Type B pancreatic cell (in vitro differentiated cells): ENCODE measurements around the gene ACVR2A. TPM values are rescaled to one million over a fixed set of nuclear protein-coding genes. Genes with fewer than 3 reads are reported as not detected.
A peak's percentile ranks its signal among the peaks of the same experiment; 100 is the strongest.

Experiments used
- DNase-seq: peaks from one replicate; pipeline ENCODE4 v3.0.0; 2021; ENCODE audit warnings: mixed read lengths; ENCODE audit not compliant: unreplicated experiment; ENCODE audit errors: extremely low spot score
- H3K27ac Mint-ChIP-seq: 2 replicates; pipeline ENCODE4 v1.8.0; 2021; ENCODE audit warnings: mild to moderate bottlenecking, mixed read lengths
- H3K27me3 Mint-ChIP-seq: 2 replicates; pipeline ENCODE4 v1.8.0; 2021; ENCODE audit warnings: mixed read lengths
- H3K36me3 Mint-ChIP-seq: 2 replicates; pipeline ENCODE4 v1.8.0; 2021; ENCODE audit warnings: mixed read lengths
- H3K4me1 Mint-ChIP-seq: one replicate; pipeline ENCODE4 v1.8.0; 2021; ENCODE audit warnings: mixed read lengths; ENCODE audit not compliant: unreplicated experiment
- H3K4me3 Mint-ChIP-seq: 2 replicates; pipeline ENCODE4 v1.8.0; 2021; ENCODE audit warnings: mild to moderate bottlenecking, mixed read lengths
- H3K9me3 Mint-ChIP-seq: 2 replicates; pipeline ENCODE4 v1.8.0; 2021; ENCODE audit warnings: mixed read lengths
- total RNA-seq: library from RNA; stranded (reverse); gene quantifications from 2 replicates; pipeline ENCODE4 v1.2.1, GENCODE V29; 2021; ENCODE audit warnings: low replicate concordance
- TF ChIP-seq, protein P1 (sequence below): fragments of 200-600 bp; sonication (generic); conservative IDR thresholded peaks from 2 replicates; pipeline ENCODE4 v1.5.0; 2021; ENCODE audit warnings: antibody characterized with exemption, mild to moderate bottlenecking

The ACVR2A gene
- total RNA-seq, 1 donor from 2014 or later: 31.9 TPM

DNA sequence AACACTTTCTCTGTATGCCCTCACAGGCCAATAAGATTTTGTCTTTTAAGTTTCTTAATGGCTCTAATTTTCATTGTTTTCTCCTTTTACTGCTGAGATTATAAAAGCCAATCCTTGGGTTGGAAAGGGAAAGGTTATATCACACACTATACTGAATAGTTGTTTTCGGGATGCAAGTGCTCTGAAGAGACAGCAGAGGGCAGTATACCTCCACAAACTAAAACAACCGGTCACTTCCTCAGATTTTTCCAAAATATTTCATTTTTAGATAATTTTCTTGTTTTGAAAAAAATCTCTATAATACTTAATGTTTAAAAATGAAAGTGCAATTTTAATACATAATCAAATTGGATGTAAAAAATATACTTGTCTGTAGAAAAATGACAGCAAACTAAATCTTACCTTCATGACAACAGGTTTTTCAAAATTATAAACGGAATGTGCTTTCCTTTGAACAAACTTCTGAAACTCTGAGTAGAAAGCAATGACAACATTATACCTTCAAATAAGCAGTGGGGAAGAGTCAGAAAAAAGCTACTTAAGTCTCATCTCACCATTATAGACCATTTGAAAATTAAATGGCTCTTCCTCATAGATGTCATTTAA, 93.0 kb downstream of the ACVR2A start:
- H3K4me1 Mint-ChIP-seq: no peaks in the 10 kb centered on the region
- H3K27me3 Mint-ChIP-seq: no peaks in the 10 kb centered on the region
- TF ChIP-seq, protein P1, sequence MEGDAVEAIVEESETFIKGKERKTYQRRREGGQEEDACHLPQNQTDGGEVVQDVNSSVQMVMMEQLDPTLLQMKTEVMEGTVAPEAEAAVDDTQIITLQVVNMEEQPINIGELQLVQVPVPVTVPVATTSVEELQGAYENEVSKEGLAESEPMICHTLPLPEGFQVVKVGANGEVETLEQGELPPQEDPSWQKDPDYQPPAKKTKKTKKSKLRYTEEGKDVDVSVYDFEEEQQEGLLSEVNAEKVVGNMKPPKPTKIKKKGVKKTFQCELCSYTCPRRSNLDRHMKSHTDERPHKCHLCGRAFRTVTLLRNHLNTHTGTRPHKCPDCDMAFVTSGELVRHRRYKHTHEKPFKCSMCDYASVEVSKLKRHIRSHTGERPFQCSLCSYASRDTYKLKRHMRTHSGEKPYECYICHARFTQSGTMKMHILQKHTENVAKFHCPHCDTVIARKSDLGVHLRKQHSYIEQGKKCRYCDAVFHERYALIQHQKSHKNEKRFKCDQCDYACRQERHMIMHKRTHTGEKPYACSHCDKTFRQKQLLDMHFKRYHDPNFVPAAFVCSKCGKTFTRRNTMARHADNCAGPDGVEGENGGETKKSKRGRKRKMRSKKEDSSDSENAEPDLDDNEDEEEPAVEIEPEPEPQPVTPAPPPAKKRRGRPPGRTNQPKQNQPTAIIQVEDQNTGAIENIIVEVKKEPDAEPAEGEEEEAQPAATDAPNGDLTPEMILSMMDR: peak; percentile 94
- peaks cover 7% of the 10 kb centered on the region for H3K36me3 Mint-ChIP-seq
- no peaks in the 10 kb centered on the region for H3K9me3 Mint-ChIP-seq
- H3K27ac Mint-ChIP-seq: no peak overlapping the region
- no peak for DNase-seq
- no peak overlapping the region for H3K4me3 Mint-ChIP-seq

DNA sequence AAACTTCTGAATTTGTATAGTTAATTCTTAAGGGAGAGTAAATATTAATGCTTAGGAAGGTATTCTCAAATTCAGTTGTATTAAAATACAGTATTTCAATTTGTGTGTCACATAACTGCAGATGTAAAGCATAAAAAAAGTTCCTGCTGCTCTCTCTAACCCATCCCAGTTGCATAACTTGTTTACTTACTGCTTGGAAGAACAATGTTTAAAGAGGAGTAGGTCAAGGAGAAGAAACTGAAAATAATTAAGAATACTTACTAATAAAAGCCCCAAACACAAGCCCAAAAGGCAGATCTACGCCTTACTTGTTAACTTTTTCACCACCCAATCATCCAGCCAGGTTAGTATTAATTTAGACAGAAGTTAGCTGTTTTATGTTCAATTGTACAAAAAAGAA, 94.5 kb downstream of the ACVR2A start:
- TF ChIP-seq, protein P1: no peak
- DNase-seq: no peak
- H3K27me3 Mint-ChIP-seq: no peaks in the 10 kb centered on the region
- H3K27ac Mint-ChIP-seq: no peak overlapping the region
- no peak overlapping the region for H3K4me3 Mint-ChIP-seq
- peaks cover 7% of the 10 kb centered on the region for H3K36me3 Mint-ChIP-seq
- H3K4me1 Mint-ChIP-seq: no peaks in the 10 kb centered on the region
- H3K9me3 Mint-ChIP-seq: no peaks in the 10 kb centered on the region

DNA sequence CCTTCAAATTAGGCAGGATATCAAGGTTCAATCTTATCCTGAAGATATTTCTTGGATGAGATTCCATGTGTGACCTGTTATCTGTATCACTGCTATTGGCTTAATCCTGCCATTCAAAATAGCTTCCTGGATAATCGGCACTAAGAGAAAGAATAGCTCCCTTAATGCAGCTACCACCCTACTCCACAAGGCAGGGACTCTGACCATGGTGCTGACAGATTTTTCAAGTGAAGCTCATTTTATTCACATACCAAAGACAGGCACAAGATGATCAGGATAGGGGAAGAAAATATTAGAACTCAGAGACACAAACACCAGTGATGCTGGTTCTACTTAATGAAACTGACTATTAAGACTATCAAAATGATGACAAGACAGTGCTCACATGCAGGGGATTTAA, 100.8 kb downstream of the ACVR2A start:
- DNase-seq: no peak
- Mint-ChIP-seq H3K4me1 (no peaks in the 10 kb centered on the region), H3K27me3 (no peaks in the 10 kb centered on the region), H3K36me3 (peaks cover 21% of the 10 kb centered on the region), H3K9me3 (no peaks in the 10 kb centered on the region), H3K4me3 (no peak overlapping the region), H3K27ac (no peak overlapping the region)
- TF ChIP-seq, protein P1: no peak

DNA sequence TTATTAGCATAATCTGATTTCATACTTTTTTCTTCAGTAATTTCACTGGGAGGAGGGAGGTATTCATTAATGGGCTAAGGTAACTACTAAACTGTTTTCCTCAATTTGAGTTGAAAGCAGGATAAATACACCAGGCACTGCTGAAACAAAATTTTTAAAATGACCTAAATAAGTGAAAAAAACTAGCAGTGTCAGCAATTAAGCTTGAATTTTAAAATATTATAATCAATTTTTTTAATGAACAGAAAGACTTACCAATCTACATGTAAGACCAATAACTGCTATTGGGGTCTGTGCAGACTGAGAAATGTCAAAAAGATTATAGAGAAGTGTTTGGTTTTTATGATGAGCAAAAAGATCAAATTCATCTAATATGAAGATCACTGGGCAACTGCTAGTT, 107.3 kb downstream of the ACVR2A start:
- Mint-ChIP-seq H3K36me3 (peaks cover 16% of the 10 kb centered on the region), H3K9me3 (no peaks in the 10 kb centered on the region), H3K27me3 (no peaks in the 10 kb centered on the region), H3K27ac (no peak overlapping the region), H3K4me1 (no peaks in the 10 kb centered on the region), H3K4me3 (no peak overlapping the region)
- TF ChIP-seq, protein P1: no peak
- DNase-seq: no peak

DNA sequence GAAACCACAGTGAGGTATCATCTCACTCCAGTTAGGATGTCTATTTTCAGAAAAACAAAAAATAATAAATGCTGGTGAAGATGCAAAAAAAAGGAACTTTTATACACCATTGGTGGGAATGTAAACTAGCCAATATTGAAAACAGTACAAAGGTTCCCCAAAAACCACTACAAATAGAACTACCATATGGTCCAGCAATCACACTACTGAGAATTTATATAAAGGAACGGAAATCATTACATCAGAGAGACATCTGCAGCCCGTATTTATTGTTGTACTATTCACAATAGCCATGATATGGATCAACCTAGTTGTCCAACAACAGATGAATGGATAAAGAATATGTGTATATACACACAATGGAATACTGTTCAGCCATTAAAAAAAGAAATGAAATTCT, 123.7 kb downstream of the ACVR2A start:
- no peak overlapping the region for H3K27ac Mint-ChIP-seq
- TF ChIP-seq, protein P1: no peak
- peaks cover 65% of the 10 kb centered on the region for H3K36me3 Mint-ChIP-seq
- no peak for DNase-seq
- H3K4me3 Mint-ChIP-seq: no peak overlapping the region
- no peaks in the 10 kb centered on the region for H3K4me1 Mint-ChIP-seq
- peaks cover 25% of the 10 kb centered on the region for H3K9me3 Mint-ChIP-seq
- no peaks in the 10 kb centered on the region for H3K27me3 Mint-ChIP-seq

DNA sequence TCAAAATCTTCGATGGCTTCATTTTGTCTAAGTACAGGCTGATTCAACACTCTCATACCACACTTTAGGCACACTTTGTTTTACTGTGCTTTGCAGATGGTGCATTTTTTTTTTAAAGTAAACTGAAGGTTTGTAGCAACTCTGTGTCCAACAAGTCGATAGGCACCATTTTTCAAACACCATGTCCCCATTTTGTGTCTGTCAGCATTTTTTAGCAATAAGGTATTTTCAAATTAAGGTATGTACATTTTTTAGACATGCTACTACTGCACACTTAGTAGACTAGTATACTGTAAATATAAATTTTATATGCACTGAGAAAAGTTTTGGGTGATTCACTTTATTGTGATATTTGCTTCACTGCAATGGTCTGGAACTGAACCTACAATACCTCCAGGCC, 131.3 kb downstream of the ACVR2A start:
- no peak overlapping the region for H3K4me3 Mint-ChIP-seq

More for the DNA sequence above, 131.3 kb downstream of the ACVR2A start:
- peaks cover 30% of the 10 kb centered on the region for H3K36me3 Mint-ChIP-seq
- H3K27ac Mint-ChIP-seq: no peak overlapping the region
- TF ChIP-seq, protein P1: no peak
- no peaks in the 10 kb centered on the region for H3K9me3 Mint-ChIP-seq
- H3K27me3 Mint-ChIP-seq: no peaks in the 10 kb centered on the region
- peaks cover 3% of the 10 kb centered on the region for H3K4me1 Mint-ChIP-seq
- no peak for DNase-seq
